GM21447 (cell line): ENCODE data around the gene GLYR1.

Experiments used
- ATAC-seq: cut with Tn5 transposase; IDR thresholded peaks from one replicate; pipeline ENCODE4 v1.9.1; 2021; ENCODE audit not compliant: unreplicated experiment

GLYR1 gene

GRCh38 chr16:4850211-4850610 lies 3.1 kb upstream of the GLYR1 start:
- no peak for ATAC-seq

DNA sequence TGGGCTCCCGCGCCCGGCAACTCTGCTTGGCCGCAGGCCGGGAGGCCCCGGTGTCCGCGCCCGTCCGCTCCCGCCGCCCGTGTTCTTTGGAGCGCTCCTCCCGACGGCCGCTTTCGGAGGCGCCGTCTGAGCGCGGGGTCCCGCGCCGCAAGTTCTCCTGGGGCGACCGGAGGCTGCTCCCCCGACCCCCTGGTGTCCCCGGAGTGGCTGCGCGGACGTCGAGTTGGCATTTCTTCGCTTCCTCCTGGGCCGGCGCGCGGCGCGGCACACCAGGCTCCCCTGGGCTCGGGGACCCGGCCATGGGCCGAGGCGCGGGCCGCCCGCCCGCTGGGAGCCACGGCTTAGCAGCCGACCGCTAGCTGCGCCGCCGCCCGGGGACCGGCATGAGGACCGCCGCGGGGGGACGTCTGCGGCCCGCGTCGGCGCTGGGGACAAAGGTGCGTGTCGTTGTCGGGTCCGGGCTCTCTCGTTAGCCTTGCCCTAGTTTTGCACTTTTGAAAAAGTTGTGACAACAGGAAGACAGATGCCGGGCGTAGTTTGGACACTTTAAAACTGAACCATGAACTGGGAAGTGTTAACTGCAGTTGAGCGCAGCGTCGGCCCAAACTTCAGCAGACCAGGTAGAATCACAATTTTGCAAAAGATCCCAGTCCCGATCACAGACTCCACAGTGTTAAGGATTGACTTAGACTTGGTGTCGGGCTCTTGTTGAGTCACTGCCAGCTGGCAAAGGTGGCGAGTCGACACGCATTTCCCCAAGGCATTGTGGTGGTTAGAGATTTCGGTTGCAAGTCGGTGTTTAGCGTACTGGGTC lies 893 bp upstream of the GLYR1 start:
- ATAC-seq, result peak; percentile 21

GRCh38 chr16:4846503-4846900 lies 586 bp downstream of the GLYR1 start:
- ATAC-seq, result peak; percentile 27

- no peak for ATAC-seq
Measured at GRCh38 chr16:4840984-4841383, 6.1 kb downstream of the GLYR1 start.

GRCh38 chr16:4839942-4840341 lies 7.1 kb downstream of the GLYR1 start:
- no peak for ATAC-seq

- no peak for ATAC-seq
Measured at GRCh38 chr16:4837733-4838501, 9.2 kb downstream of the GLYR1 start.

DNA sequence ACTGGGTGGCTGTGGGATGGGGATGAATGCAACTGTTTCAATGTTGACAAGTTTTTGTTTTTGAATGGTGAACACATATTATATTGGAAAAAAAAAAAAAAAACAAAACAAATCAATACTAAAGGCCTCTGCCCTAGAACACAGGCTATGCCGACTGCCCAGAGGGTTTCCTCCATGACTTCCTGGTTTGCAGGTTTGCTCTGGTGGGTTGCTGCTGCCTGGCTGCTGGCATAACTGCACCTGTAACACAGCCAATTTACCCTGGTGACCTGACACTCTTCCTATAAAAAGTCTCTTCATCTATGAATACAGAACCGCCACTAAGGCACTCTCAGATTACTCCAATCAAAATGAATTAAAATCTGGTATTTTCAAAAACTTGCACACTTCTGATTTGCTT lies 10.4 kb downstream of the GLYR1 start:
- no peak for ATAC-seq

DNA sequence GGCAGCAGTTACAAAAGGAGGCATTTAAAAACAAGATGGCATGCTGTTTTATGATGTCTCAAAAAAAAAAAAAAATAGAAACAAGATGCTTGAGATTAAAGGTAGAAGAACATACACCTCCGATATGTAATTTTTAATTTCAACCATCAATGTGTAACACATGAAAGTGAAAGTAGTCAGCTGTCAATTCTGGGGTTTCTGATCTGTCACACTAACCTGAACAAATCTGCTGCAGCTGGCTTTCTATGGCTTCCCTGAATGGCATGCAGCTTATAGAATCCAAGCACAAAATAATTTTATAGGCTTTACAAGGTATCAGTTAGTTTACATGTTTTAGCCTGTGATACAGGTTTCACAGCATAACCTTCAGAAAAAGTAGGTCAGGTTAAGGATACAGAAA lies 13.5 kb downstream of the GLYR1 start:
- ATAC-seq, result no peak

- no peak for ATAC-seq
Measured at GRCh38 chr16:4832698-4833343, 14.3 kb downstream of the GLYR1 start.

GRCh38 chr16:4831616-4832015 lies 15.5 kb downstream of the GLYR1 start:
- no peak for ATAC-seq

DNA sequence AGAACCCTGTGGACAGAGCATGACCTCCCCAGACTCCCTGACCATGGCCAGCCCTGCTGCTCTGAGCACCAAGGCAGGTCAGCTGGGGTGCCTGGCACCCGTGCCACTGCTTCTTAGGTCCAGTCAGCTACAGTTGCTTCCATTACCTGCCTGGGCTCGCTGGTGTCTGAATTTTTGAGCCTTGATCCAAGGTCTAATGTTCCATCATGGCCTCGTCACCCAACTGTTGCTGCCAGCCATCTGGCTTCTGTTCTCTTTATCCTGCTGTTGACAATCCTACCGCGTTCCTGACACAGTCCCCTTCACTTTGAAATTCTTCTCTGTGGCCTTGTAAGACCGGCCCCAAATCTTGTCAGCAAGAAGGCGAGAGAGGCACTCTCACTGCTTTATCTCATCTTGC lies 16.7 kb downstream of the GLYR1 start:
- no peak for ATAC-seq

- ATAC-seq, result no peak
Measured at GRCh38 chr16:4828567-4829321, 18.3 kb downstream of the GLYR1 start.

- ATAC-seq, result no peak
Measured at GRCh38 chr16:4826980-4827379, 20.1 kb downstream of the GLYR1 start.

DNA sequence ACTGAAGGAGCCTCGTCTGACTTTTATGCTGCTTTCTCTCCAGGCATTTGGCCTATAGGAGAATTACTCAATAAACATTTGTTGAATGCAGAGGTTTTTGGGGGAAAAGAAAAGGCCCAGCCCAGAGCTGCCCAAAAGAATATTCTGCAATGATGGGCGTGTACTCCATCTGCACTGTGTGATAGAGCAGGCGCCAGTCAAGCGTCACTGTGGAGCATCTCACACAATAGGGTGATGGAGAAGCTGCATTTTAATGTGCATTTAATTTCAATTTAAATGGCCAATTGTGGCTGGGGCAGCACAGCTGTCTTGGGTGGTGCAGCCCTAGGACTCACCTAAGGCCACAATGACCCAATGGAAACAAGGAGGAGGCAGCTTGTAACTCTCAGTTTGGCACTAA lies 20.6 kb downstream of the GLYR1 start:
- no peak for ATAC-seq

GRCh38 chr16:4825196-4825595 lies 21.9 kb downstream of the GLYR1 start:
- no peak for ATAC-seq

- ATAC-seq, result no peak
Measured at GRCh38 chr16:4820652-4821051, 26.4 kb downstream of the GLYR1 start.

DNA sequence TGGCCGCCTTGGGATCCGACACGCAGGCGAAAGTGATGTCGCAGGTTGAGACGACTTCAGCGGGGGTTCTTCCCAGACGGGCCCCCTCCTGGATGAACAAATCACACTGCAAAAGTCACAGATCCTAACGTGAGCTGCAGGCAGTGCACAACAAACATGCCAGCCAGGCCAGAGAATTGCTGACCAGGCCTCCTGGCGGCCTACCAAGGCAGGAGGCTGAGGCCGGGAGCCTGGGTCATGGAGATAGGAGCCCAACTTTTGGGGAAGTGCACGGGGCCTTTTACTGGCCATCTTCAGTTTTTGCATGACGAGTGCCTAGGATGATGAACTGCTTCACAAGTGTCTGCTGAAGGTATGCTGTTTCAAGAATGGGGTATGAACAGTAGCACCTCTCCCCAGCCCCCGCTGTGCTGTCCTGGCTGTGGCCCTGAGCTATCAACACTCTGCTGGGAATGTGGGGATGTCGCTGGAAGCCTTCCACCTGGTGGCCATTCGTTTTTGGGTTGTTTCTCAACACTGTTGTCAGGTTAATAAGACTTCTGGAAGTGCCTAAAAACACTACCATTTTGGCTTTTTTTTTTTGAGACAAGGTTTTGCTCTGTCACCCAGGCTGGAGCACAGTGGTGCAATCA lies 32.4 kb downstream of the GLYR1 start:
- no peak for ATAC-seq

- no peak for ATAC-seq
Measured at GRCh38 chr16:4814046-4814445, 33.0 kb downstream of the GLYR1 start.

GRCh38 chr16:4813251-4814003 lies 33.7 kb downstream of the GLYR1 start:
- no peak for ATAC-seq

DNA sequence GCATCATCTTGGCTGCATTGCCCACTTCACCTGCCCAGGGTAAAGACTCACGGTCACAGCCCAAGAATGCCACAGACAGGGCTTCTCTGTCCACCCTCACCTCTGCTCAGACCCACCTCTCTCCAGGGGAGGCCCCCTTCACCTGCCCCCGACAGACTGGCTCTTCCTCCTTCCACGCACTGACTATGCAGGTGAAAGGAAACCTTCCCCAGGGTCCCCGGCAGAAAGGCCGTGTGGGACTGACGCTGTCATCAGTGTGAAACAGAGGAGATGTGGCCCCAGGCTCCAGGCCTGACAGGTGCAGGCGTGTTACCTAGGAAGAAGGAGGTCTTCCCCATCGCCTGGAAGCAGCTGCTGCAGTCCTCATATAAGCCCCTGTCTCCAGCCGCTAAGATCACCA lies 35.3 kb downstream of the GLYR1 start:
- ATAC-seq, result no peak
